HepG2 (cell line): ENCODE measurements around the gene BAZ1B. TPM values are rescaled to one million over a fixed set of nuclear protein-coding genes. Genes with fewer than 3 reads are reported as not detected.
A peak's percentile ranks its signal among the peaks of the same experiment; 100 is the strongest.

Source experiments
- ATAC-seq: fragments of 200-7000 bp; cut with Tn5 transposase; 3 replicates; pipeline ENCODE4 v1.9.1; 2020; ENCODE audit warnings: mild to moderate bottlenecking, moderate library complexity
- BruUV-seq: library from RNA; stranded (reverse); fragments of 400-500 nt; replicated peaks from 2 replicates; lab custom pipeline; 2021; lab: Mats Ljungman, UMichigan
- CTCF ChIA-PET: fragments of 300-600 bp; formaldehyde crosslinking; extraction: SDS; loops from one replicate; lab custom pipeline; 2021; ENCODE audit warnings: low total read pairs, inconsistent platforms, low intra/inter-chr PET ratio; lab: Yijun Ruan, JAX
- POLR2A ChIA-PET: fragments of 350-600 bp; sonication (Branson Sonifier 250); formaldehyde crosslinking; loops from one replicate; lab custom pipeline; 2020; ENCODE audit warnings: antibody characterized with exemption, inconsistent platforms; lab: Yijun Ruan, JAX
- DNase-seq: peaks from one replicate; pipeline ENCODE4 v3.0.0-alpha.2; 2015; ENCODE audit warnings: low spot score
- FAIRE-seq: peaks from 3 replicates; lab custom pipeline; 2011; peaks lifted over from hg19 to GRCh38; lab: Jason Lieb, UNC
- H2AFZ ChIP-seq: one replicate; pipeline ENCODE4 v1.6.1; 2011; ENCODE audit warnings: low read length, inconsistent platforms
- H3K27ac ChIP-seq: fragments of 300-600 bp; 3 replicates; pipeline ENCODE4 v1.8.0; 2011; ENCODE audit warnings: mixed run types, mild to moderate bottlenecking, mixed read lengths, low read length, inconsistent platforms; ENCODE audit not compliant: insufficient read depth; ENCODE audit errors: extremely low read length
- H3K27me3 ChIP-seq, 2 experiments: fragments of 200-600 bp in 1 of 2; 2 replicates in 1 of 2; 3 replicates in 1 of 2; pipeline versions ENCODE4 v1.6.0 to v1.8.0; 2011; ENCODE audit warnings: low read length in 2 of 2, mild to moderate bottlenecking in 2 of 2, moderate library complexity in 2 of 2, inconsistent platforms in 1 of 2; ENCODE audit not compliant: insufficient read depth in 2 of 2, control insufficient read depth in 1 of 2
- H3K36me3 ChIP-seq, 2 experiments: fragments of 200-600 bp in 1 of 2; replicated peaks in 1 of 2; 2 replicates in 1 of 2; 3 replicates in 1 of 2; pipeline versions ENCODE4 v1.5.1 to v1.8.0; 2011; ENCODE audit warnings: low read length in 2 of 2, inconsistent platforms in 1 of 2; ENCODE audit not compliant: insufficient read depth in 2 of 2, control insufficient read depth in 1 of 2
- H3K4me1 ChIP-seq: 2 replicates; pipeline ENCODE4 v1.5.1; 2012; ENCODE audit warnings: low read length, inconsistent platforms; ENCODE audit not compliant: insufficient read depth
- H3K4me2 ChIP-seq: 2 replicates; pipeline ENCODE4 v1.6.0; 2011; ENCODE audit warnings: low read depth, low read length, inconsistent platforms
- H3K4me3 ChIP-seq, 3 experiments: fragments of 200-600 bp in 1 of 3; sonication (generic), shearing (Covaris generic) in 1 of 3; replicated peaks in 1 of 3; 2 replicates each; pipeline ENCODE4 v1.5.1; 2011 to 2016; ENCODE audit warnings: low read length in 3 of 3, inconsistent platforms in 2 of 3, low read depth in 2 of 3, mild to moderate bottlenecking in 2 of 3, control low read depth in 1 of 3, mixed read lengths in 1 of 3; ENCODE audit not compliant: insufficient read depth in 1 of 3
- H3K79me2 ChIP-seq: one replicate; pipeline ENCODE4 v1.6.1; 2011; ENCODE audit warnings: low read length, inconsistent platforms; ENCODE audit not compliant: insufficient read depth
- H3K9ac ChIP-seq: 2 replicates; pipeline ENCODE4 v1.6.0; 2011; ENCODE audit warnings: mild to moderate bottlenecking, low read depth, low read length, inconsistent platforms; ENCODE audit not compliant: insufficient read depth
- H3K9me3 ChIP-seq: 2 replicates; pipeline ENCODE4 v1.5.1; 2012; ENCODE audit warnings: mild to moderate bottlenecking, low read length
- H4K20me1 ChIP-seq: 2 replicates; pipeline ENCODE4 v1.6.0; 2011; ENCODE audit warnings: inconsistent platforms, mild to moderate bottlenecking, low read length, moderate library complexity; ENCODE audit not compliant: insufficient read depth
- MXD3 ChIP-seq: IDR thresholded peaks from 2 replicates; pipeline ENCODE4 v1.6.1; 2016; ENCODE audit warnings: mild to moderate bottlenecking, missing biosample characterization, missing genetic modification reagents
- RERE ChIP-seq: IDR thresholded peaks from 2 replicates; pipeline ENCODE4 v1.6.1; 2016; ENCODE audit warnings: low read depth, missing genetic modification reagents, missing compliant biosample characterization
- RFX1 ChIP-seq: fragments of 450-650 bp; IDR thresholded peaks from 2 replicates; pipeline ENCODE4 v1.6.1; 2017
- RFX3 ChIP-seq: IDR thresholded peaks from 2 replicates; pipeline ENCODE4 v1.6.1; 2016; ENCODE audit warnings: missing biosample characterization, missing genetic modification reagents
- SKIL ChIP-seq: sonication (generic); formaldehyde crosslinking; IDR thresholded peaks from 2 replicates; pipeline ENCODE4 v1.8.0; 2022; ENCODE audit warnings: missing genetic modification reagents, mild to moderate bottlenecking, moderate library complexity, borderline replicate concordance
- ZNF138 ChIP-seq: sonication (generic); formaldehyde crosslinking; IDR thresholded peaks from 2 replicates; pipeline ENCODE4 v1.5.0; 2020; ENCODE audit warnings: mild to moderate bottlenecking, low read depth, missing genetic modification reagents
- ZNF580 ChIP-seq: IDR thresholded peaks from 2 replicates; pipeline ENCODE4 v1.6.1; 2016; ENCODE audit warnings: low read depth, borderline replicate concordance
- ZSCAN25 ChIP-seq: sonication (generic); formaldehyde crosslinking; IDR thresholded peaks from 2 replicates; pipeline ENCODE4 v1.8.0; 2022; ENCODE audit warnings: mild to moderate bottlenecking, missing genetic modification reagents
- WGBS: methylation state at CpG from one replicate; pipeline ENCODE4 v1.1.6; 2017; ENCODE audit warnings: low lambda C conversion rate; 5-methylcytosine and 5-hydroxymethylcytosine counted together
- in situ Hi-C: cut with HindIII; loops from 2 replicates; pipeline ENCODE4 v1.10.0; 2017; ENCODE audit warnings: low pct_unique_long_range_greater_than_20kb; ENCODE audit not compliant: extremely low pct_ligation_motif_present
- intact Hi-C: fragments of 100-400 bp; cut with micrococcal nuclease; formaldehyde crosslinking; loops from one replicate; pipeline ENCODE4 v1.10.0; 2022; ENCODE audit not compliant: unreplicated experiment
- polyA plus RNA-seq, 8 experiments: library from polyadenylated mRNA; depleted of rRNA in 3 of 8; stranded (reverse) in 7 of 8; unstranded in 1 of 8; fragments of >200 nt; fragmentation: Illumina TruSeq in 4 of 8; extraction: Trizol in 4 of 8; gene quantifications; 2 replicates each; pipeline versions ENCODE4 v1.2.1 to v1.2.3, GENCODE V29; 2011 to 2016; ENCODE audit warnings: low read depth in 4 of 8, missing spikeins in 1 of 8, mixed read lengths in 1 of 8; ENCODE audit not compliant: insufficient read depth in 1 of 8
- total RNA-seq, 5 experiments: library from RNA; depleted of rRNA; stranded (reverse); fragments of >200 nt; fragmentation: Illumina TruSeq; extraction: Trizol; gene quantifications; 2 replicates each; pipeline ENCODE4 v1.2.3, GENCODE V29; 2016; ENCODE audit warnings: low read depth in 1 of 5

The BAZ1B gene
- total and polyA plus RNA-seq, 2 of the 13 experiments (the other 11 are each of a cell fraction or from before 2014, with no cell fraction given): 18.6 to 69.4 TPM

GRCh38 chr7:73429215-73429614 is 92.9 kb downstream of the BAZ1B start:
- intact Hi-C loops: no loop called here
- peaks cover 58% of the 10 kb centered on the region for H3K4me1 ChIP-seq
- BruUV-seq: no TSS peak
- no peak overlapping the region for H3K9ac ChIP-seq
- in situ Hi-C loops: no loop called here
- no peak for FAIRE-seq
- H3K79me2 ChIP-seq: no peaks in the 10 kb centered on the region
- DNase-seq: no peak
- no peaks in the 10 kb centered on the region for H3K9me3 ChIP-seq
- H3K4me2 ChIP-seq: peak overlapping the region; percentile 29
- peaks cover 0 to 18% of the 10 kb centered on the region in 2 experiments; a peak in 2 of 5 replicates for H3K27me3 ChIP-seq
- TF ChIP-seq RFX1 (peak; percentile 44; the same call in 1 of the 2 replicates), ZNF138 (CRISPR knock-in tag) (no peak), MXD3 (CRISPR knock-in tag) (no peak), ZSCAN25 (CRISPR knock-in tag) (no peak), RFX3 (peak; percentile 68)
- TF ChIP-seq, all 625 proteins: peak for 2
- CTCF ChIA-PET: no interaction called here
- 0% methylated on average over 6 of the region's 18 CpGs for WGBS
- Histone ChIP-seq H3K36me3 (no peaks in the 10 kb centered on the region), H4K20me1 (no peaks in the 10 kb centered on the region), H2AFZ (no peak overlapping the region), H3K4me3 (peak overlapping the region in 1 of 3 experiments; percentile 28; a peak in 1 of 6 replicates), H3K27ac (no peak overlapping the region)
- POLR2A ChIA-PET: no interaction called here
- no peak; the same call in 2 of the 3 replicates for ATAC-seq

- H3K27me3 ChIP-seq: peaks cover 0 to 18% of the 10 kb centered on the region in 2 experiments; a peak in 2 of 5 replicates
- DNase-seq (no peak), FAIRE-seq (peak; percentile 8), ATAC-seq (peak; percentile 22; the same call in 2 of the 3 replicates)
- no peak overlapping the region for H3K27ac ChIP-seq
- H3K4me1 ChIP-seq: peaks cover 64% of the 10 kb centered on the region
- 51% methylated on average over 4 of the region's 8 CpGs for WGBS
- H3K79me2 ChIP-seq: no peaks in the 10 kb centered on the region
- in situ Hi-C loops (no loop called here), intact Hi-C loops (no loop called here)
- no TSS peak for BruUV-seq
- H3K9me3 ChIP-seq: no peaks in the 10 kb centered on the region
- no peaks in the 10 kb centered on the region for H4K20me1 ChIP-seq
- peak overlapping the region; percentile 29; the same call in 1 of the 2 replicates for H3K4me2 ChIP-seq
- H2AFZ ChIP-seq: no peak overlapping the region
- no peak overlapping the region for H3K4me3 ChIP-seq
- CTCF ChIA-PET: no interaction called here
- no peak overlapping the region for H3K9ac ChIP-seq
- no peaks in the 10 kb centered on the region for H3K36me3 ChIP-seq
- POLR2A ChIA-PET: no interaction called here
- no peak for TF ChIP-seq ZNF580 (CRISPR knock-in tag)
- no peak for TF ChIP-seq SKIL (CRISPR knock-in tag)
- no peak for TF ChIP-seq RERE (CRISPR knock-in tag)
Measured at GRCh38 chr7:73427902-73428787, 93.9 kb downstream of the BAZ1B start.
